ENCODE results near the gene ZNF547.
A peak's percentile ranks its signal among the peaks of the same experiment; 100 is the strongest.

Gene ZNF547

GRCh38 chr19:57362997-57363687, at the start of gene ZNF547, which contains the start of gene TRAPPC2B:
TSS of gene ZNF547 (plus strand) at chr19:57363551. CDS start at chr19:57368556, 5,005 bp downstream.
TSS of gene TRAPPC2B (plus strand) at chr19:57363551. CDS start at chr19:57364834, 1,283 bp downstream.
- DNase-seq (ENCODE audit: low read depth in 1 of 2, low spot score in 1 of 2) = peak; percentile 97 to 99

GRCh38 chr19:57314146-57314545, 49.2 kb upstream of the ZNF547 start:
- DNase-seq (ENCODE audit: low read depth in 1 of 2, low spot score in 1 of 2) = no peak

DNA sequence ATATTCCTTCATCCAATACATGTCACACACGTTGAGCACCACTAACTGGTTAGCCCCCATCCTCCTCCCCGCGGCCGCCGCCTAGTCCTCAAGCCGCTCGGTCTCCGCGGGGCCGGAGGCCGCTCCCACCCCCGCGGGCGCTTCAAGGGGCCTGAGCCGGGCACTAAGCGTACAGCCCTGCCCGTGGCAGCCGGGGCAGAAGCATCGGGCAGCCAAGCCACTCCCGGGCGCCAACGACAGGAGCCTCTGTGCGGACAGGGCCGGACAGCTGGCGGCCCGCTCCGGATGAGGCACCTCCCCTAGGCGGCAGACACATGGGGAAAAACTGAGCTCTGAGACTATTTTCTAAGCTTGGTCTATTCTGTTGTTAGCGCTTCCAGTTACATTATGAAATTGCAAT, 45.8 kb upstream of the ZNF547 start:
- no peak for DNase-seq (ENCODE audit: low read depth in 1 of 2, low spot score in 1 of 2)

GRCh38 chr19:57319869-57320179, 43.5 kb upstream of the ZNF547 start:
- no peak for DNase-seq (ENCODE audit: low read depth in 1 of 2, low spot score in 1 of 2)

DNA sequence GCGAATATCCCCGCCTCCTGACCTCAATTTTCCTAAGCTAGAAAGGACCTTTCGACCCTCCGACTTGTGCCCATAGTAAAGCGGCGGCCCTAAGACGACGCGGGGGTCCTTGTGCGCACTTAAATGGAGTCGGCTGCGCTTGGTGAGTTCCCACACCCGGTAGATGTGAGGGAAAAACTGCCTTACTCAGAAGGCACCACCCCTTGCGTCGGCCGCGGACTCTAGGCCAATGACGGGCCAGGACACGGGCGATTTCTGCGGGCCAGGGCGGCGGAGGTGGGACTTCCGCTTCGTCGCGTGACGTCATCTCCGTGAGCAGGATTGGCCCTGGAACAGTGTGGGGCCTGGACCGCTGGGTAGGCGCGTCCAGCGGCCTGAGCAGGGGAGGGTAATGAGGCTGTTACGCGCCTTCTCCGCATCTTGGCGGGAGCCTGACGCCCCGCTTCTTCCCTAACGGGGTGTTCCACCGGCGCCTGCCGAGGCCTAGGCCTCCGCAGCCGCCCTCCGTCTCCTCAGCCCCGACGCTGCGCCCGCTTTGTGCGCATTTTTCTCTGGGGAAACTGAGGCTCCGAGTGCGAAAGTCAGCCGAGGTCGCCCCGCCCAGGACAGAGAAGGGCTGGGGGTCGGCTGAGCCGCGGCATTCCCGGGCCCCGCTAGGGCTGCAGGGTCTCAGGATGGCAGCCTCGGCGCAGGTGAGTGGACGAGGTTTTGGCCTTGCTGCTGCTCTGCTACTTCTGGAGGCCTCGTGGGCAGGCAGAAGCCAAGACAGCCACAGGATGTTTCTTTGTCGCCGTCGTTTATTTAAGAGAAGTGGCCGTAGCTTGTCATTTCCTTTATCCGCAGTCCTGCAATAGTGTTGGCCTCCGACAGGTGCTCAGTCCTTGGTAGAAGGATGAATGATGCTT, 42.9 kb upstream of the ZNF547 start, which contains the start of gene ZNF543:
Gene ZNF543, plus strand, starts transcription at position 293 of the 905 bp plus-strand sequence. Its CDS starts 382 bp downstream, at position 675.
- peak; percentile 89 for DNase-seq (ENCODE audit: low read depth in 1 of 2, low spot score in 1 of 2)

GRCh38 chr19:57321116-57321515, 42.2 kb upstream of the ZNF547 start:
- no peak for DNase-seq (ENCODE audit: low read depth in 1 of 2, low spot score in 1 of 2)

DNA sequence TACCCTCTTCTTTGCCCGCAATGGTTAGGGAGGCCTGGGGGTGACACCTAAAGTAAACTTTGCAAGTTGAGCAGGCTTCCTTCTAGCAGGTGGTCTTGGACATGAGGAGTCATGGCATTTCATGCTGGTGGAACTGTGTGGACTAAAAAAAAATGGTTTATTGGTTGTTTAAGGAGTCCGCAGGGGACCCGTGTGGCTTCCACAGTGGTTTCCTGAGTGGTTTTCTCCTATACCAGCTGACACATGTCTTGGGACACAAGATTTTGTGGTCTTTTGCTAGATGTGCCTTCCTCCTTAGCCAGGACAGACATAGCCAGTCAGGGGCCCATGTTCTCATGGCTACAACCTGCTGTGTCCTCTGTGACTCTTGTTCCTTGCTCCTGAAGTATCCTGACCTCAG, 41.6 kb upstream of the ZNF547 start:
- DNase-seq (ENCODE audit: low read depth in 1 of 2, low spot score in 1 of 2) = no peak

- no peak for DNase-seq (ENCODE audit: low read depth in 1 of 2, low spot score in 1 of 2)
Observed at GRCh38 chr19:57324992-57325391, 38.4 kb upstream of the ZNF547 start.

GRCh38 chr19:57327993-57328392, 35.4 kb upstream of the ZNF547 start:
- no peak for DNase-seq (ENCODE audit: low read depth in 1 of 2, low spot score in 1 of 2)

DNA sequence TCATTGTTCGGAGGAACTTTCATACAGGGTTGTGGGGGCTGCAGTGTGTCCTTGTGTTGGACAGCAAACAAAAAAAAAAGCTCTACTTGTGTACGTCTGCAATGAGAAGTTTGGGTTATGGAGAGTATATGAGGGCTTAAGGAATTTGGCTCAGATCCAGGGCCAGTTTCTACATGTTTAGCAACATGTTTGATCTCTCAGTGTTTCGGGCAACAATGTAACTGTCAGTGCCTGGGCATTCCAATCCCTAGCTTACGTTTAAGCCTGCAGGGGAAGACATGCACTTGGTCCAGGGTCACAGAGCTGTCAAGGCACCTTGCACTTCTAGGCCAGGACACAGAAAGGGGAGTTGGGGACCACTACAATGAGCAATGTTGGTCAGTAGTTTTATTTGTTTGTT, 29.2 kb upstream of the ZNF547 start:
- DNase-seq (ENCODE audit: low read depth in 1 of 2, low spot score in 1 of 2) = no peak

DNA sequence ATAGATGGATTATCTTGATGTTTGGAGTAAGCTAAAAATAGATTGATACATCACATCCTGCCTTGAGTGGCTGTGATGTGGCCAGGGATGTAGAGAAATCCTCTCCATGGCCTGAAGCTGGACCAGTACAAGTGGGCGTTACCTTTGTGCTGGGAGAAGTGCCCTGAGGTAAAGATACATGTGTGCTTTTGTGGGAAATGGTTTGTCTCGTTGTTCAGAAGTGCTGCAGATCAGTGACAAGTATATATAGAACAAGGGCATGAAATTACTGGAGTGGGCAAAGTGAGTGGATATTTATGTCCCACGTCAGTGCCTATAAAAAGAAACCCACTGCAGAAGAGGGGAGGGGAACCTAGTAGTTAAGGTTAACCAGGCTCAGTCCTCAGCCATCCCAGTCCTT, 24.5 kb upstream of the ZNF547 start:
- DNase-seq (ENCODE audit: low read depth in 1 of 2, low spot score in 1 of 2) = no peak

DNA sequence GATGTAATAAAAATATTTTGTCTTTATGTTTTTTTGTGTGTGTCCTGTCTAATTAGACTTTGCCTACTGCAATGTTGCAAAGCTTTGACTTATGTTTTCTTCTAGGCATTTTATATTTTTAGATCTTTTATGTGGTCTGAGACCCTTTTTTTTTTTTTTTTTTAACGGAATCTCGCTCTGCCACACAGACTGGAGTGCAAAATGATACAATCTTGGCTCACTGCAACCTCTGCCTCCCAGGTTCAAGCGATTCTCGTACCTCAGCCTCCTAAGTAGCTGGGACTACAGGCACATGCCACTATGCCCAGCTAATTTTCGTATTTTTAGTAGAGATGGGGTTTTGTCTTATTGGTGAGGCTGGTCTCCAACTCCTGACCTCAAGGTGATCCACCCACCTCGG, 20.8 kb upstream of the ZNF547 start:
- DNase-seq (ENCODE audit: low read depth in 1 of 2, low spot score in 1 of 2) = no peak

DNA sequence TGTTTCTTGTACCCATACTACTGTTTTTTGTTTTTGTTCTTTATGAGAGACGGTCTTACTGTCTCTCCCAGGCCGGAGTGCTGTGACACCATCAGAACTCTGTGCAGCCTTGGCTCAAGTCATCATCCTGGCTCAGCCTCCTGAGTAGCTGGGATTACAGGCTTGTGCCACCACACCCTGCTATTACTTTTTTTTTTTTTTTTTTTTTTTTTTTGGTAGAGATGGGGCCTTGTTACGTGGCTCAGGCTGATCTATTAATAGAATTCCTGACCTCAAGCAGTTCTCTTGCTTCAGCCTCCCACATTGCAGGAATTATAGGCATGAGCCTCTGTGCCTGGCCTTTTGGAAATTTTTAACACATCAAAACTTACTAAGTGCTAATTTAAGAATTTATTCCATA, 15.2 kb upstream of the ZNF547 start:
- no peak for DNase-seq (ENCODE audit: low read depth in 1 of 2, low spot score in 1 of 2)

DNA sequence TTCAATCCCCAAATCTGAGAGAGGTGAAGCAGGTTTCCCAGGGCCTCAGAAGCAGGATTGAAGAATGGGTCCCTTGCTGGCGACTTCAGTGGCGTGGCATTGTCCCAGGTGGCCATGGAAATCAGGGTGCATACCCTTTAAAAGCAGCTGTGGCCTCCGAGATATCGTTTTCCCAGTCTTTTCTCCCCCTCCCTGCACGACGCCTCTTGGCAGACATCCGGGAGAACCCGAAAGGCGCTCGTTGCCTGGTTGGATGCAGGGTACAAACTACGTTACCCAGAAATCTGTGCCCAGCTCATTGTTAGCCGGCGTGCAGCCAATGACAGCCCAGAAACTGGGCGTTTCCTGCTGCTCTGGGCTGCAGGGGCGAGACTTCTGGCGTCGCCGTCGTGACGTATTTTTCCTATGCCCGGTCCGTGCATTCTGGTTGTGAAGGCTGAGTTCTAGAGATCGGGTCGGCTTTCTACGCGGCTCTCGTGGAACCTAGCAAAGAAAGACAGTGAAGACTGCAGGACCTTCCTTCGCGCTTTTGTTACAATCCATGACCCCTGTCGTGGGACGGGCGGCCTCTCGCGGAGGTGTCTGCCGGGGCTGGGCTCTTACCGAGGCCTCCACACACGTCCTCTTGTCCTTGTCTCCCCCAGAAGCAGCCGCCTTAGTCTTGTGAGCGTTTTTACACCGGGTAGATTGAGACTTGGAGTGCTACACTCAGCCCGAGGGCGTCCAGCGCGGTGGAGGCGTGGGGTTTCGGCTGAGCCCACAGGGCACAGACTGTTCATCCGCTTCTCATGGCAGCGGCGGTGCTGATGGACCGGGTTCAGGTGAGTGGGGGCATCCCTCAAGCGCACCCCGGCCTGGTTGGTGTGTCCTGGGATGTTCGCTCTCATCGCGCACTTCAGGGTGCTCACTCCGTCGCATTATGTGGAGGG, 12.2 kb upstream of the ZNF547 start, which contains the start of gene ZNF304:
Gene ZNF304, plus strand, starts transcription at position 395 of the 929 bp plus-strand sequence. Its CDS starts 394 bp downstream, at position 789.
- peak; percentile 56 to 81 for DNase-seq (ENCODE audit: low read depth in 1 of 2, low spot score in 1 of 2)

DNA sequence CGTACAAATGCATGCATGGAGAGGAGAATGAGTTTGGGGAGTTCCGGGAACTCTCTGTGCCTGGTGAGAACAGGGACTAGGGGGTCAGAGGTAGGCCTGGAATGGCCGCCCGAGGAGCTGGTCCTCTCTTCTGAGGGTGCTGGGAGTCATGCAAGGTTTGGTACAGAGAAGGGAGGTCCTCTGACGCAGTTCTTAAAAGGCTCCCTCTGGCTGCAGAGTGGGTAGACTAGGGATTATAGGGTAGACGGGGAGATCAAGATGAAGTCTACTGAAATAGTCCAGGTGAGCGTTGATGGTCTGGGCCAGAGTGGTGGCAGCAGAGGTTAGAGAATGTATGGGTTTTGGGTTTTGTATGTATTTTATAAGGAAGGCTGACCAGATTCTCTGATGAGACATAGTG, 11.5 kb upstream of the ZNF547 start:
- no peak for DNase-seq (ENCODE audit: low read depth in 1 of 2, low spot score in 1 of 2)

- DNase-seq (ENCODE audit: low read depth in 1 of 2, low spot score in 1 of 2) = no peak
Observed at GRCh38 chr19:57355916-57356315, 7.4 kb upstream of the ZNF547 start.

GRCh38 chr19:57357406-57357805, 5.9 kb upstream of the ZNF547 start:
- no peak for DNase-seq (ENCODE audit: low read depth in 1 of 2, low spot score in 1 of 2)

DNA sequence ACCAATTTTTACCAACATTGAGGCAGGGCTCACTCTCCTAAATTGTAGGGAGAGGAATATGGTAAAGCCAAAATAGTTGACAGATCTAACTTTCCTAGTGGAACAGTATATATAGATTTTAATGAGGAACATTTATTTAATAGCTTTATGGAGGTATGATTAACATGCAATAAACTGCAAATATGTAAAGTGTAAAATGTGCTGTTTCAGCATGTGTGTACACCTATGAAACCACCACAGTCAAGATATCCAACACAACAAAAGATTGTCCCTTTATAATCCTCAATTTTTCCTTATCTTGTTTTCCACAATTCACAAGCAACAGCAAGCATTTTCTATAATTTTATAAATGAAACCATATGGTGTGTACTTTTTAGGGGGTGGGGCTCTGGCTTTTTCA, 4.1 kb upstream of the ZNF547 start:
- no peak for DNase-seq (ENCODE audit: low read depth in 1 of 2, low spot score in 1 of 2)

DNA sequence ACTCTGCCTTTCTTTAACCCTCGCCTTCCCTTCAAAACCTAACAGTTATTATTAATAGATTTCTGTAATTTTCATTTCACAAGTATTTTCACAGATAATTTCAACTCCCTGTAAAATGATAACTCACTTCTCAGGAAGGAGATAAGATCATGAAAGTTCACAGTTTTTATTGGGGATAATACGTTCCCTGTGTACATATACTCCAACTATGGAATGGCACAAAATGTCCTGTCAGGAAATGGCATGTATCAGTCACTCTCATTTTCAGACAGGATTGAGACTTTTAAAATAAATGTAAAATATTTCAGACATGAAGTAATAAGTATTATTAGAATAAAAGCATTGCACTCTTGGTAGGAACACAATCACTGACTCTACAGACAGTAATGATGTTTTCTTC, 932 bp upstream of the ZNF547 start:
- DNase-seq (ENCODE audit: low read depth in 1 of 2, low spot score in 1 of 2) = no peak

DNA sequence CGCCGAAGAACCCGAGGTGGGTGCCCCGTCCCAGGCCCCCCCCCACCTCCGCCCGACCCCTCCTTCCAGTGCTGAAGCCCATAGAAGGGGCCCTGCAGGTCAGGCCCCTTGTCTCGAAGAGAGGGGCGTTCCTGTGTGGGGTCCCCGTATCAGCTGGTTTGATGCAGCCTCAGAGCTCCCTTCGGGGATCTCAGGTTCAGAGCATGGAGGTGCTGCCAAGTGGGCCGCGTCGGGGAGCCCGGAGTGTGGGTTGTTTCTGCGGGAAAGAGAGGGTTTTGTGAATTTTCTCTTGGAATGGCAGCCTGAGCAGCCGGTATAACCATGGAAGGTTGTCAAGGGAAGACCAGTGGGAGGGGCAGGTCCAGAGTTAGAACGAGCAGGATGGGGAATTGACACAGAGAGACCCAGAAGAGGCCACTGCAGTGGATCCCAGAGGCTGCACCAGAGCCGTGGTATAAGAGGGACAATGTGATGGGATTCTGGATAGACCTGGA, 384 bp downstream of the ZNF547 start:
- DNase-seq (ENCODE audit: low read depth in 1 of 2, low spot score in 1 of 2) = no peak

DNA sequence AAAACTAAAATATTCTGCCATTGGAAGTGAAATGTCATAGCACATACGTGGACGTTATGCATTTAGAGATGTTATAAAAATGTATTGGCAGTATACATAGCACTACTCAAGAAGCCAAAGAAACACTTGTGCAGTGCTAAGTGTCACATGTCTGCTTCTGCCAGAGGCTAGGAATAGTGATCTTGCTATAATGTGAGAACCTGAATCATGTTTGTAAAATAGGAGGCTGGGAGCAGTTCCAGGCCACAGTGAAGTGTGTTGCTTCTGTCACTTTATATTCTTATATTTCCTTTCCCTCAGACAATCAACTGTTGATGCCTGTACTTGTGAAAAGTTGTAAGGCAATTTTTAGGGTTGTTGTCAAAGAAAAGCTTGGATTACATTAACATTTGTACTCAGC, 3.4 kb downstream of the ZNF547 start:
- DNase-seq (ENCODE audit: low read depth in 1 of 2, low spot score in 1 of 2) = no peak

Measured in activated CD4-positive, alpha-beta T cell treated with anti-CD3 and anti-CD28 coated beads, Interleukin-2, amount 50 U/mL, for 24 hours (primary cell).